IPS-15b (cell line): ENCODE data around the gene SMPDL3B.
A peak's percentile ranks its signal among the peaks of the same experiment; 100 is the strongest.

Experiments used
- H3K27me3 ChIP-seq: one replicate; pipeline ENCODE4 v1.6.1; 2013; ENCODE audit warnings: low read length; ENCODE audit not compliant: control insufficient read depth, insufficient read depth
- H3K36me3 ChIP-seq: one replicate; pipeline ENCODE4 v1.6.1; 2013; ENCODE audit warnings: low read length; ENCODE audit not compliant: control insufficient read depth, insufficient read depth
- H3K4me1 ChIP-seq: one replicate; pipeline ENCODE4 v1.6.1; 2013; ENCODE audit warnings: mild to moderate bottlenecking, low read length; ENCODE audit not compliant: control insufficient read depth, insufficient read depth
- H3K4me3 ChIP-seq: one replicate; pipeline ENCODE4 v1.5.1; 2013; ENCODE audit warnings: low read depth, low read length
- H3K9ac ChIP-seq: one replicate; pipeline ENCODE4 v1.6.1; 2013; ENCODE audit warnings: low read depth, mild to moderate bottlenecking, low read length
- H3K9me3 ChIP-seq: one replicate; pipeline ENCODE4 v1.6.1; 2013; ENCODE audit warnings: mild to moderate bottlenecking, low read length; ENCODE audit not compliant: control insufficient read depth, insufficient read depth

Gene SMPDL3B

GRCh38 chr1:27941671-27942540 lies 7.1 kb downstream of the SMPDL3B start:
- Histone ChIP-seq H3K4me3 (no peak overlapping the region), H3K36me3 (peaks cover 5% of the 10 kb centered on the region), H3K27me3 (no peaks in the 10 kb centered on the region), H3K9ac (no peak overlapping the region), H3K9me3 (no peaks in the 10 kb centered on the region), H3K4me1 (peaks cover 9% of the 10 kb centered on the region)

GRCh38 chr1:27945020-27945419 lies 10.2 kb downstream of the SMPDL3B start:
- Histone ChIP-seq H3K4me1 (no peaks in the 10 kb centered on the region), H3K9me3 (no peaks in the 10 kb centered on the region), H3K4me3 (no peak overlapping the region), H3K27me3 (no peaks in the 10 kb centered on the region), H3K9ac (no peak overlapping the region), H3K36me3 (peaks cover 9% of the 10 kb centered on the region)

GRCh38 chr1:27949027-27949426 lies 14.2 kb downstream of the SMPDL3B start:
- Histone ChIP-seq H3K9me3 (no peaks in the 10 kb centered on the region), H3K27me3 (no peaks in the 10 kb centered on the region), H3K4me3 (no peak overlapping the region), H3K9ac (no peak overlapping the region), H3K4me1 (no peaks in the 10 kb centered on the region), H3K36me3 (peaks cover 4% of the 10 kb centered on the region)

- Histone ChIP-seq H3K27me3 (no peaks in the 10 kb centered on the region), H3K9ac (no peak overlapping the region), H3K9me3 (no peaks in the 10 kb centered on the region), H3K36me3 (peaks cover 7% of the 10 kb centered on the region), H3K4me3 (no peak overlapping the region), H3K4me1 (no peaks in the 10 kb centered on the region)
Measured at GRCh38 chr1:27951396-27951795, 16.6 kb downstream of the SMPDL3B start.

- Histone ChIP-seq H3K27me3 (no peaks in the 10 kb centered on the region), H3K4me1 (no peaks in the 10 kb centered on the region), H3K9me3 (no peaks in the 10 kb centered on the region), H3K36me3 (peaks cover 7% of the 10 kb centered on the region), H3K9ac (no peak overlapping the region), H3K4me3 (no peak overlapping the region)
Measured at GRCh38 chr1:27952147-27952546, 17.3 kb downstream of the SMPDL3B start.

DNA sequence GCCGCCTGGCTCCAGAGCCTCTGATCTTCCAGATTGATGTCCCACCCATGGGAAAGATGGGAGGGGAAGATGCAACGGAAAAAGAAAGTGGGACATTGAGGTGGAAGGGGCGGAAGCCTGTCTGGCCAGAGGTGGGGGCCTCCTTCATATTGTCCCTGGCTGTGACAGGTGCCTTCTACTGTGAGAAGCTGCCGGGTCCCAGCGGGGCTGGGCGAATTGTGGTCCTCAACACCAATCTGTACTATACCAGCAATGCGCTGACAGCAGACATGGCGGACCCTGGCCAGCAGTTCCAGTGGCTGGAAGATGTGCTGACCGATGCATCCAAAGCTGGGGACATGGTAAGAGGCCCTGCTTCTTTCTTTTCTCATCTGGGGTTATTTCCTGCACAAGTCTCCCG lies 19.4 kb downstream of the SMPDL3B start:
- H3K36me3 ChIP-seq, result peaks cover 9% of the 10 kb centered on the region
- H3K4me3 ChIP-seq, result no peak overlapping the region
- H3K27me3 ChIP-seq, result no peaks in the 10 kb centered on the region
- no peak overlapping the region for H3K9ac ChIP-seq
- no peaks in the 10 kb centered on the region for H3K4me1 ChIP-seq
- H3K9me3 ChIP-seq, result no peaks in the 10 kb centered on the region

DNA sequence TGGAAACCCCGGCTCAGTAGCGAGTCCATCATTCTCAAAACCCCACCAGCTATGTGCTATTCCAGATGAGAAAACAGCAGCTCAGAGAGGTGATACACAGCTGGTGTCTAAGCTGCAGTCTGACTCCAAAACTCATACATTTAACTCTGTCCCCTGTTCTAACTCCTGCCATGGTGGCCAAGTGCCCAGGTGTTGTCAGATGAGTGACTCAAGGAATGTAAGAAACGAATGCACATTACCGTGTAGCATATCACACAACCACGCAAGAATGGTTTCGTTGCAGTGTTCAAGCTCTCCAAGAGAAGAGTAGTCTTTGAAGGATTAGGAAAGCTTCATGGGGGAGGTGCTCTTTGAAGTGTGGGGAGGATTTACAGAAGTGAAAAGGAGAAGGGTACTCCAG lies 20.3 kb downstream of the SMPDL3B start:
- H3K9ac ChIP-seq, result no peak overlapping the region
- H3K27me3 ChIP-seq, result no peaks in the 10 kb centered on the region
- no peak overlapping the region for H3K4me3 ChIP-seq
- H3K9me3 ChIP-seq, result no peaks in the 10 kb centered on the region
- no peaks in the 10 kb centered on the region for H3K4me1 ChIP-seq
- H3K36me3 ChIP-seq, result peaks cover 6% of the 10 kb centered on the region

GRCh38 chr1:27956761-27957160 lies 22.0 kb downstream of the SMPDL3B start:
- H3K9me3 ChIP-seq, result no peaks in the 10 kb centered on the region
- H3K4me1 ChIP-seq, result peaks cover 11% of the 10 kb centered on the region
- no peak overlapping the region for H3K4me3 ChIP-seq
- H3K36me3 ChIP-seq, result peaks cover 6% of the 10 kb centered on the region
- H3K27me3 ChIP-seq, result no peaks in the 10 kb centered on the region
- no peak overlapping the region for H3K9ac ChIP-seq

- Histone ChIP-seq H3K36me3 (peaks cover 6% of the 10 kb centered on the region), H3K4me1 (peaks cover 11% of the 10 kb centered on the region), H3K4me3 (no peak overlapping the region), H3K9me3 (no peaks in the 10 kb centered on the region), H3K9ac (no peak overlapping the region), H3K27me3 (no peaks in the 10 kb centered on the region)
Measured at GRCh38 chr1:27957655-27958054, 22.9 kb downstream of the SMPDL3B start.

- H3K4me3 ChIP-seq, result no peak overlapping the region
- H3K9me3 ChIP-seq, result no peaks in the 10 kb centered on the region
- H3K36me3 ChIP-seq, result peaks cover 6% of the 10 kb centered on the region
- H3K4me1 ChIP-seq, result peaks cover 11% of the 10 kb centered on the region
- H3K9ac ChIP-seq, result no peak overlapping the region
- H3K27me3 ChIP-seq, result no peaks in the 10 kb centered on the region
Measured at GRCh38 chr1:27958513-27958912, 23.7 kb downstream of the SMPDL3B start.

- peak within 1 kb of the TSS; percentile 94 for H3K9ac ChIP-seq
- no peaks in the 10 kb centered on the region for H3K9me3 ChIP-seq
- H3K4me1 ChIP-seq, result peaks cover 11% of the 10 kb centered on the region
- peak within 1 kb of the TSS; percentile 88 for H3K4me3 ChIP-seq
- H3K27me3 ChIP-seq, result no peaks in the 10 kb centered on the region
- peaks cover 6% of the 10 kb centered on the region for H3K36me3 ChIP-seq
Measured at GRCh38 chr1:27959792-27960603, 25.2 kb downstream of the SMPDL3B start, which contains the start of gene XKR8. XKR8 (plus strand) TSS chr1:27959973; CDS start chr1:27960070, 97 bp downstream.
